HG02852 (cell line): ENCODE measurements around the gene SORL1.
A peak's percentile ranks its signal among the peaks of the same experiment; 100 is the strongest.

ENCODE experiments used
- ATAC-seq: cut with Tn5 transposase; IDR thresholded peaks from one replicate; pipeline ENCODE4 v1.9.1; 2021; ENCODE audit warnings: mild to moderate bottlenecking, moderate library complexity; ENCODE audit not compliant: unreplicated experiment

The SORL1 gene

GRCh38 chr11:121559606-121560200, 107.6 kb downstream of the SORL1 start:
- ATAC-seq = no peak

GRCh38 chr11:121560236-121560635, 108.1 kb downstream of the SORL1 start:
- no peak for ATAC-seq

- no peak for ATAC-seq
Observed at GRCh38 chr11:121561240-121561639, 109.1 kb downstream of the SORL1 start.

DNA sequence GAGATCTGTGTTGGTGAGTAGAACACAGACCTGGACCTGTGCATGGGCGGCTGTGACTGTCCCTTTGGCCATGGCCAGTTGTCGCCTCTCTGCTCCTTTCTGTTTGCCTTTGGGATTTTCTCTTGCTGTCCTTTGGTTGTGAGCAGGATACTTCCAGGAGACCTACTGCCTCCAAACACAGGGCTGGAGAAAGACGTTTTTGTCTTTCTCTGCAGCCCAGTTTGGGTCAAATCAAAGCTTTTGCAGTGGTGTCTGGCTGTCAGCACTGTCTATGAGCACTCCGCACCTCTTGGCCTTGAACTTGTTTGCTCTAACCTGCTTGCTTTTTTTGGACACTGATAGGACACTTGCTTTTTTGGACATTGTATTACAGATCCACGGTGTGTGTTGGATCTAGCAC, 109.6 kb downstream of the SORL1 start:
- no peak for ATAC-seq

- ATAC-seq = no peak
Observed at GRCh38 chr11:121563003-121563402, 110.9 kb downstream of the SORL1 start.

GRCh38 chr11:121563900-121564822, 112.0 kb downstream of the SORL1 start:
- ATAC-seq = no peak

GRCh38 chr11:121564948-121565684, 113.0 kb downstream of the SORL1 start:
- no peak for ATAC-seq

DNA sequence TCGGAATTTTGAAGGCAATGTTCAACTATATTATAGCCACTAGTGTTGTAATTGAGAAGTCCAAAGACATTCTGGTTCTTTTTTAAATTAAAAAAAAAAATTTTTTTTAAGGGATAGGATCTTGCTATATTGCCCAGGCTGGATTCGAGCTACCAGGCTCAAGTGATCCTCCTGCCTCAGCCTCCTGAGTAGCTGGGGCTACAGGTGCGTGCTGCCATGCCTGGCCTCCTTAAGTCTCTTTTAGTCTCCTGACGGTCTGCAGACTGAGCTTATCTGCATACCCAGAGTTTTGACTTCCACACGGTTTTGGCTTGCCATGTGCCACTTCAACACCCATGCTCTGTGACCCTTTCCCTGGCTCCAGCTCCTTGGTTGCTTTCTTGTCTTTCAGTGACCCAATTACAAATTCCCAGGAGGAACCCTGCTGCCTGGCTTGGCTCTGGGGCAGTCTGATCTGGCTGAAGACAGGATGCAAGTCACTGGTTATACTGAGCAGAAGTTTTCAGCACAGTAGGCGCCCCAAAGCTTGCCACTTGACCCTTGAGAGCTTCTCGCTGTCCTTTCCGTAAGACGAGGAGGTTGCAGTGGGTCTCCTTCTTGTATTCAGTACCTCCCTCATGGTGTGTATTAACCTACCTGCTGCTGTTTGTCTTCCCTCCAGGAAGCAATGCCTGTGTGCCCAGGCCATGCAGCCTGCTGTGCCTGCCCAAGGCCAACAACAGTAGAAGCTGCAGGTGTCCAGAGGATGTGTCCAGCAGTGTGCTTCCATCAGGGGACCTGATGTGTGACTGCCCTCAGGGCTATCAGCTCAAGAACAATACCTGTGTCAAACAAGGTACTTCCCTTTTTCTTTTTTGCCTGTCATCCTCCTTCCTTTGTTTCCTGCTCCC, 114.4 kb downstream of the SORL1 start:
- ATAC-seq = no peak

DNA sequence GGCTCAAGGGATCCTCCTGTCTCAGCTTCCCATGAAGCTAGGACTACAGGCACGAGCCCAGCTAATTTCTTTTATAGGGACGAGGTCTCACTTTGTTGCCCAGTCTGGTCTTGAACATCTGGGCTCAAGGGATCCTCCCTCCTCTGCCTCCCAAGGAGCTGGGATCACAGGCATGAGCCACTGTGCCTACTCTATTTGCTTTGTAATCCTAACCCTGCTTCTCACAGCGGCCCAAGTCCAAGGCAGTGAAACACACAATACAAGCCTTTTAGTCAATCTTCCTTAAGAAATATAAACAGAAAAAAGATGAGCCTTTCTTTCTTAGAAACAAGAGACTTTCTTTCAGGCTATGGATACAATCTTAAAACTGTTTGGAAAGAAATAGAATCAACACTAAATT, 115.9 kb downstream of the SORL1 start:
- ATAC-seq = no peak

DNA sequence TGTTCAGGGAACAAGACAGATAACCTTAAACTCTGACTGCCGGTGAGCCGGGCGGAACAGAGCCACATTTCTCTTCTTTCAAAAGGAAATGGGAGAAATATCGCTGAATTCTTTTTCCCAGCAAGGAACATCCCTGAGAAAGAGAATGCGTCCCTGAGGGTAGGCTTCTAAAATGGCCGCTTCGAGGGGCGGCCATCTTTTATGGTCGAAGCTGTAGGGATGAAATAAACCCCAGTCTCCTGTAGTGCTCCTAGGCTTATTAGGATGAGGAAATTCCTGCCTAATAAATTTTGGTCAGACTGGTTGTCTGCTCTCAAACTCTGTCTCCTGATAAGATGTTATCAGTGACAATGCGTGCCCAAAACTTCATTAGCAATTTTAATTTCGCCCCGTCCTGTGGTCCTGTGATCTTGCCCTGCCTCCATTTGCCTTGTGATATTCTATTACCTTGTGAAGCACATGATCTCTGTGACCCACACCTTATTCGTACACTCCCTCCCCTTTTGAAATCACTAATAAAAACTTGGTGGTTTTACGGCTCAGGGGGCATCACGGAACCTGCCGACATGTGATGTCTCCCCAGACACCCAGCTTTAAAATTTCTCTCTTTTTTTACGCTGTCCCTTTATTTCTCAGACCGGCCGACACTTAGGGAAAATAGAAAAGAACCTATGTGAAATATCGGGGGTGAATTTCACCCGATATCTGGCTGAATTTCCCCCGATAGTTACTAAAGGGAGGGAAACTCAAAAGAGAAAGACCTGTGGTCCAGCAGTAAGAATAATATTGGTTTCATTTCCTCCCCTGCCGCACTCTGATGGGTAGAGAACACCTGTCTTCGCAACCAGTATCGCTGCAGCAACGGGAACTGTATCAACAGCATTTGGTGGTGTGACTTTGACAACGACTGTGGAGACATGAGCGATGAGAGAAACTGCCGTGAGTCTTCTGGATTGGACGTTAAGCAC, 117.5 kb downstream of the SORL1 start:
- peak; percentile 99 for ATAC-seq

DNA sequence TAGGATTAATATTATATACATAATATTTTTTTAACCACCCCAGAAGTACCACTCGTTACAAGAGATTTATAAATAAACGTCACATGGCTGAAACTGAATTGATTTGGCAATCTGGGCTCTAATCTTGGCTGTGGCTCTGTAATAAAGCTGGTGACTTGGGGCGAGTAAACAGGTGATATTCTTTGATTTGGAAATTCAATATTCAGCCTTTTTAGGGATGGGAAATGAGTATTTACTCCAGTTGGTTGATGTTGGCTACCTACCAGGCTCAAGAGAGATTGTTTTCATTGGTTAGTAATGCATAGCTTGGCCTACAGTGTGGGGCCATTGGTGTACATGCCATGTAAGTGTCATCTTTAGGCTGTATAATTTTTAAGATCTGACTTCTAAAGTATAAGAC, 118.3 kb downstream of the SORL1 start:
- no peak for ATAC-seq

GRCh38 chr11:121571506-121571905, 119.4 kb downstream of the SORL1 start:
- no peak for ATAC-seq

GRCh38 chr11:121572571-121573059, 120.5 kb downstream of the SORL1 start:
- ATAC-seq = no peak

DNA sequence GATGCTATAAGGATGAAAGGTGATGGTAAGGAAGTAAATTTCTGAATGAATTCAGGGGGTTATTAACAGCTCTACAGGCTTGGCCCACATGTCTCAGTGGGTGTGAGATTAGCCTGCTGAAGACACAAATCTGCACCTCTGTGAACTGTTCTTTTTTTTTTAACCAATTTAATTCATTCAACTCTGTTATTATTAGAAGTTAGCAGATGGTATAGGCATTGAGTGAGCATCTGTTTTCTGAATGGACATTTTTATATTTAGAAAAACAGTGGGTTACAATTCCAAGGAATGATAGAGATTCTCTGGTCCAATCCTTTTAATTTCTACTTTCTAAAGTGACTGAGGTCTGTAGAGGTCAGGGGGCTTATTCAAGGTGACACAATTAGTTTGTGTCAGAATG, 122.7 kb downstream of the SORL1 start:
- ATAC-seq = no peak

GRCh38 chr11:121575250-121575962, 123.3 kb downstream of the SORL1 start:
- ATAC-seq = peak; percentile 67

DNA sequence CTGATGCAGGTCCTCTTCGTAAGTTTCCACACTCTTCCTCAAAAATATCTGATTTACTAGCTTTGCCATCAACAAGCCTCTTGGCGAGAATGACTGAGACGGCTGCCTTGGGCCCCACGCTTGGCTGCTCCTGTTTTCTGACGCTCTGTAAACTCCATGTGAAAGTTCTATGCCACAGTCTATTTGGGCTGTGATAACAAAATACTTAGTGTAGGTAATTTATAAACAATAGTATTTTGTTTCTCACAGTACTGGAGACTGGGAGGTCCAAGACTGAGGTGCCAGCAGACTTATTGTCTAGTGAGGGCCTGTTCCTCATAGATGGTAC, 123.8 kb downstream of the SORL1 start:
- ATAC-seq = peak; percentile 13

GRCh38 chr11:121576531-121576930, 124.4 kb downstream of the SORL1 start:
- ATAC-seq = no peak

DNA sequence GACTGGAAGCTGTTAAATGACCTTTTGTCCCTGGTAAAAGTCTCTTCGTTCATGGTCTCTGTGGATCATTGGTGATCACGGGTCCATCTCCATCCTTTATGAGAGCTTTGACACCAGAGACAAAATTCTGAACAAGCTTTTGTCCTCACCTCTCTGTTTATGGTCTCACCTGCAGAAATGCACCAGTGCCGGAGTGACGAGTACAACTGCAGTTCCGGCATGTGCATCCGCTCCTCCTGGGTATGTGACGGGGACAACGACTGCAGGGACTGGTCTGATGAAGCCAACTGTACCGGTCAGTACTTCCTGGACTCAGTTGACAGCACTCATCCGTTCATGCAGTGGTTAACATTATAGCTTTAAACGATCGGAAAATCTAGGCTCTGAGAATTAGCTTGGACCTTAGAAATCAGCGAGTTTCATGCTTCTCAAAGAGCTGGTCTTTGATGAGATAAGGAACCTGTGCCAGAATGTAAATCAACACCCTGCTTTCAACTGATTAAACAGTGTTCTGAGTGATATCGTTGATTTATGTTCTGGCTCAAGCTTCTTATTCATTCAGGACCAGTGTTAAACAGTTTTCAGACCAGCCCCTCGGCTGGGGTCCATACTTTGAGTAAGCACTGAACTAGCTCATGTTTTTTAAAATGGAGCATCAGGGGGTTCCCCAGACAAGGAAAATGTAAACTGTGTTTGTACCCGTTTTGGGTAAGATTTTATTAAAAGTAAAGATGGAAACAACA, 125.2 kb downstream of the SORL1 start:
- no peak for ATAC-seq
